H9 (cell line): ENCODE results near the gene LBH. TPM values are rescaled to one million over a fixed set of nuclear protein-coding genes. Genes with fewer than 3 reads are reported as not detected.

Experiments used
- DNase-seq: peaks from one replicate; pipeline ENCODE4 v3.0.0-alpha.2; 2017
- H2AFZ ChIP-seq: one replicate; pipeline ENCODE4 v1.6.1; 2013; ENCODE audit warnings: mild to moderate bottlenecking, low read length, control low read depth, moderate library complexity
- H2AK5ac ChIP-seq: 2 replicates; pipeline ENCODE4 v1.6.1; 2013; ENCODE audit warnings: low read length, control low read depth, mixed read lengths; ENCODE audit not compliant: insufficient read length
- H2BK120ac ChIP-seq: one replicate; pipeline ENCODE4 v1.6.1; 2013; ENCODE audit warnings: low read depth, mild to moderate bottlenecking, low read length, control low read depth, inconsistent platforms; ENCODE audit not compliant: poor library complexity, severe bottlenecking
- H2BK12ac ChIP-seq: 2 replicates; pipeline ENCODE4 v1.6.1; 2013; ENCODE audit warnings: low read length, control low read depth, mixed read lengths, low read depth; ENCODE audit not compliant: insufficient read length
- H2BK15ac ChIP-seq: 2 replicates; pipeline ENCODE4 v1.6.1; 2013; ENCODE audit warnings: low read depth, low read length, control low read depth
- H2BK20ac ChIP-seq: one replicate; pipeline ENCODE4 v1.6.1; 2013; ENCODE audit warnings: low read depth, mild to moderate bottlenecking, low read length, control low read depth, inconsistent platforms; ENCODE audit not compliant: poor library complexity, severe bottlenecking
- H2BK5ac ChIP-seq: 2 replicates; pipeline ENCODE4 v1.6.1; 2013; ENCODE audit warnings: low read length, control low read depth, mixed read lengths; ENCODE audit not compliant: insufficient read length
- H3K14ac ChIP-seq: 2 replicates; pipeline ENCODE4 v1.6.1; 2013; ENCODE audit warnings: low read length, control low read depth; ENCODE audit not compliant: insufficient read depth
- H3K18ac ChIP-seq: 2 replicates; pipeline ENCODE4 v1.6.1; 2013; ENCODE audit warnings: low read depth, mild to moderate bottlenecking, mixed read lengths, low read length, control low read depth; ENCODE audit not compliant: insufficient read length
- H3K23ac ChIP-seq: 2 replicates; pipeline ENCODE4 v1.6.1; 2013; ENCODE audit warnings: low read length, control low read depth, mixed read lengths, low read depth; ENCODE audit not compliant: insufficient read length
- H3K23me2 ChIP-seq: 2 replicates; pipeline ENCODE4 v1.6.1; 2013; ENCODE audit warnings: low read depth, mild to moderate bottlenecking, mixed read lengths, low read length, control low read depth; ENCODE audit not compliant: insufficient read length, poor library complexity, severe bottlenecking
- H3K27ac ChIP-seq: 2 replicates; pipeline ENCODE4 v1.5.1; 2013; ENCODE audit warnings: low read length, control low read depth, mixed read lengths, low read depth; ENCODE audit not compliant: insufficient read length
- H3K27me3 ChIP-seq: 2 replicates; pipeline ENCODE4 v1.6.1; 2013; ENCODE audit warnings: low read length, control low read depth, inconsistent platforms; ENCODE audit not compliant: insufficient read depth
- H3K4ac ChIP-seq: 2 replicates; pipeline ENCODE4 v1.6.1; 2013; ENCODE audit warnings: low read depth, mild to moderate bottlenecking, control low read depth, inconsistent platforms, low read length, moderate library complexity
- H3K4me1 ChIP-seq: 2 replicates; pipeline ENCODE4 v1.6.1; 2013; ENCODE audit warnings: low read length, control low read depth, inconsistent platforms; ENCODE audit not compliant: insufficient read depth
- H3K4me2 ChIP-seq: 2 replicates; pipeline ENCODE4 v1.6.1; 2013; ENCODE audit warnings: low read length, control low read depth, mixed read lengths; ENCODE audit not compliant: insufficient read length, insufficient read depth
- H3K56ac ChIP-seq: 2 replicates; pipeline ENCODE4 v1.6.1; 2013; ENCODE audit warnings: low read depth, mild to moderate bottlenecking, mixed read lengths, low read length, control low read depth; ENCODE audit not compliant: insufficient read length
- H3K79me1 ChIP-seq: 2 replicates; pipeline ENCODE4 v1.6.1; 2013; ENCODE audit warnings: low read depth, mild to moderate bottlenecking, moderate library complexity, low read length, control low read depth, inconsistent platforms; ENCODE audit not compliant: insufficient read depth, poor library complexity, severe bottlenecking
- H3K79me2 ChIP-seq: 2 replicates; pipeline ENCODE4 v1.6.1; 2013; ENCODE audit warnings: low read length, control low read depth, inconsistent platforms; ENCODE audit not compliant: insufficient read depth
- H3K9ac ChIP-seq: 2 replicates; pipeline ENCODE4 v1.6.1; 2013; ENCODE audit warnings: low read length, control low read depth, mixed read lengths; ENCODE audit not compliant: insufficient read length; ENCODE audit errors: extremely low read depth
- H3K9me3 ChIP-seq: one replicate; pipeline ENCODE4 v1.6.1; 2013; ENCODE audit warnings: low read depth, low read length, inconsistent platforms; ENCODE audit not compliant: control insufficient read depth
- H3T11ph ChIP-seq: one replicate; pipeline ENCODE4 v1.6.1; 2013; ENCODE audit warnings: mild to moderate bottlenecking, low read length, control low read depth, inconsistent platforms
- H4K20me1 ChIP-seq: one replicate; pipeline ENCODE4 v1.6.1; 2013; ENCODE audit not compliant: control insufficient read depth, insufficient read length, insufficient read depth
- H4K5ac ChIP-seq: 2 replicates; pipeline ENCODE4 v1.6.1; 2013; ENCODE audit warnings: low read depth, mild to moderate bottlenecking, mixed read lengths, low read length, control low read depth; ENCODE audit not compliant: insufficient read length
- H4K8ac ChIP-seq: replicated peaks from 2 replicates; pipeline ENCODE4 v1.6.1; 2013; ENCODE audit warnings: low read length, control low read depth, mixed read lengths, low read depth; ENCODE audit not compliant: insufficient read length
- H4K91ac ChIP-seq: 2 replicates; pipeline ENCODE4 v1.6.1; 2013; ENCODE audit warnings: low read depth, mild to moderate bottlenecking, moderate library complexity, mixed read lengths, low read length, control low read depth; ENCODE audit not compliant: insufficient read length
- H3K27ac Mint-ChIP-seq, 3 experiments: 2 replicates in 2 of 3; 3 replicates in 1 of 3; pipeline ENCODE4 v1.8.0; 2020 to 2021; ENCODE audit warnings: mixed read lengths in 3 of 3, mild to moderate bottlenecking in 1 of 3, moderate library complexity in 1 of 3
- H3K27me3 Mint-ChIP-seq: 2 replicates; pipeline ENCODE4 v1.8.0; 2021; ENCODE audit warnings: low read depth, mild to moderate bottlenecking, moderate library complexity, mixed read lengths
- H3K36me3 Mint-ChIP-seq, 3 experiments: 2 replicates in 2 of 3; 3 replicates in 1 of 3; pipeline ENCODE4 v1.8.0; 2020 to 2021; ENCODE audit warnings: low read depth in 3 of 3, mixed read lengths in 3 of 3; ENCODE audit not compliant: insufficient read depth in 1 of 3
- H3K4me1 Mint-ChIP-seq, 2 experiments: 2 replicates each; pipeline ENCODE4 v1.8.0; 2020; ENCODE audit warnings: mixed read lengths in 2 of 2
- H3K4me3 Mint-ChIP-seq, 2 experiments: 2 replicates in 1 of 2; 3 replicates in 1 of 2; pipeline ENCODE4 v1.8.0; 2020 to 2021; ENCODE audit warnings: mild to moderate bottlenecking in 2 of 2, mixed read lengths in 2 of 2, moderate library complexity in 1 of 2
- H3K9me3 Mint-ChIP-seq, 2 experiments: 2 replicates in 1 of 2; 3 replicates in 1 of 2; pipeline ENCODE4 v1.8.0; 2020; ENCODE audit warnings: mild to moderate bottlenecking in 2 of 2, mixed read lengths in 2 of 2, moderate library complexity in 1 of 2
- CTCF ChIP-seq: fragments of 200-600 bp; sonication (generic); conservative IDR thresholded peaks from 3 replicates; pipeline ENCODE4 v1.8.0; 2021; ENCODE audit warnings: antibody characterized with exemption, mild to moderate bottlenecking
- total RNA-seq: library from RNA; stranded (reverse); gene quantifications from 2 replicates; pipeline ENCODE4 v1.2.1, GENCODE V29; 2021

The LBH gene
- total RNA-seq, 1 experiment from 2014 or later = 53.0 TPM

GRCh38 chr2:30305235-30305634, 73.9 kb downstream of the LBH start:
- Histone ChIP-seq H4K91ac (no peak overlapping the region), H2BK12ac (no peak overlapping the region), H3T11ph (no peak overlapping the region), H2BK20ac (no peak overlapping the region), H3K4me1 (peaks cover 15% of the 10 kb centered on the region; the same call in 1 of the 2 replicates), H3K79me2 (no peaks in the 10 kb centered on the region), H2BK15ac (no peak overlapping the region), H3K18ac (no peak overlapping the region), H3K56ac (no peak overlapping the region), H3K27ac (no peak overlapping the region), H2AFZ (no peak overlapping the region), H3K9ac (no peak overlapping the region), H3K4ac (no peak overlapping the region), H3K23ac (no peak overlapping the region), H2BK120ac (no peak overlapping the region), H4K8ac (no peak overlapping the region), H2AK5ac (no peak overlapping the region), H3K14ac (no peak overlapping the region), H2BK5ac (no peak overlapping the region), H3K23me2 (peaks cover 4% of the 10 kb centered on the region), H3K27me3 (no peaks in the 10 kb centered on the region; the same call in 1 of the 2 replicates), H3K4me2 (no peak overlapping the region), H4K5ac (no peak overlapping the region), H3K79me1 (no peaks in the 10 kb centered on the region), H3K9me3 (no peaks in the 10 kb centered on the region), H4K20me1 (no peaks in the 10 kb centered on the region)
- H3K27ac Mint-ChIP-seq = no peak overlapping the region
- peaks cover 30% of the 10 kb centered on the region for H3K27me3 Mint-ChIP-seq
- H3K4me1 Mint-ChIP-seq = peaks cover 28 to 32% of the 10 kb centered on the region in 2 experiments
- no peaks in the 10 kb centered on the region for H3K9me3 Mint-ChIP-seq
- H3K36me3 Mint-ChIP-seq = no peaks in the 10 kb centered on the region; a peak in 1 of 7 replicates
- no peak overlapping the region for H3K4me3 Mint-ChIP-seq
- TF ChIP-seq CTCF = no peak
- DNase-seq = no peak
